Osteocyte (in vitro differentiated cells): Measurements from ENCODE around the gene SSTR4. TPM values are rescaled to one million over a fixed set of nuclear protein-coding genes. Genes with fewer than 3 reads are reported as not detected.

Experiments
- DNase-seq: peaks from one replicate; pipeline ENCODE4 v3.0.0; 2021; ENCODE audit warnings: mixed read lengths; ENCODE audit not compliant: unreplicated experiment; ENCODE audit errors: extremely low spot score
- H3K27ac Mint-ChIP-seq: one replicate; pipeline ENCODE4 v1.8.0; 2021; ENCODE audit warnings: mild to moderate bottlenecking, mixed read lengths; ENCODE audit not compliant: unreplicated experiment
- H3K27me3 Mint-ChIP-seq: one replicate; pipeline ENCODE4 v1.8.0; 2021; ENCODE audit warnings: mixed read lengths; ENCODE audit not compliant: unreplicated experiment
- H3K36me3 Mint-ChIP-seq: one replicate; pipeline ENCODE4 v1.8.0; 2021; ENCODE audit warnings: mixed read lengths; ENCODE audit not compliant: unreplicated experiment
- H3K4me1 Mint-ChIP-seq: one replicate; pipeline ENCODE4 v1.8.0; 2021; ENCODE audit warnings: mixed read lengths; ENCODE audit not compliant: unreplicated experiment
- H3K4me3 Mint-ChIP-seq: one replicate; pipeline ENCODE4 v1.8.0; 2021; ENCODE audit warnings: mild to moderate bottlenecking, moderate library complexity, mixed read lengths; ENCODE audit not compliant: unreplicated experiment
- H3K9me3 Mint-ChIP-seq: one replicate; pipeline ENCODE4 v1.8.0; 2021; ENCODE audit warnings: mixed read lengths; ENCODE audit not compliant: unreplicated experiment
- total RNA-seq: library from RNA; stranded (reverse); gene quantifications from 2 replicates; pipeline ENCODE4 v1.2.1, GENCODE V29; 2021
- TF ChIP-seq, protein P1 (sequence below): fragments of 200-600 bp; sonication (generic); IDR thresholded peaks from 2 replicates; pipeline ENCODE4 v1.5.0; 2021; ENCODE audit warnings: antibody characterized with exemption, mild to moderate bottlenecking, moderate library complexity

The SSTR4 gene
- total RNA-seq, 1 donor from 2014 or later = not detected

DNA sequence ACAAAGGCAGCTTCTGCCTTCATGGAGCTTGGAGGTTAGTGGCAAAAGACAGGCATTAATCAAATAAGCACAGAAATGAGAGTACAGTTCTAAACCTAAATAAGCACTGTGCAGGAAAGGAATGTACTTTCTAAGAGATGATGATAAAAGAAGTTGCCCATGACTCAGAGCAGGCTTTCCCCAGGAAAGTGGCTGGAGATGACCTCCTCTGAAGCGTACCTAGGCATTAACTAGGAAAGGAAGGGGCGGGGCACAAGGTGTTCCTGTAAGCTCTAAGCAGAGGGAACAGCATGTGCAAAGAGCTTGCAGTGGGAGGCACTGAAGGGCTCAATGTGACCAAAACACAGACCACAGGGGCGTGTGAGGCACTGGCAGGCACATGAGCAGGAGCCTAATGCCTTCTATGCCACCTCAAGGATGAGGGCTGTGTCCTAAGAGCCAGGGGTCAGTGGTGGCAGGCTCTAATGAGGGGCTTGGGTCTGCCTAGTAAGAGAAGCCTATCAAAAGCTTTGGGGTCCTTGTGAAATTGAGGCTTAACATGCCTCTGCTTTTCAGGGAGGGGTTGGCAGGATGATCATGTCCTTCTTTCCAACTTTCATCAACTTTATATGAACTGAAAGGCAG lies 4.9 kb downstream of the SSTR4 start:
- Mint-ChIP-seq H3K9me3 (no peaks in the 10 kb centered on the region), H3K4me3 (no peak overlapping the region), H3K4me1 (peaks cover 21% of the 10 kb centered on the region), H3K27ac (no peak overlapping the region), H3K36me3 (no peaks in the 10 kb centered on the region), H3K27me3 (no peaks in the 10 kb centered on the region)
- TF ChIP-seq, protein P1, sequence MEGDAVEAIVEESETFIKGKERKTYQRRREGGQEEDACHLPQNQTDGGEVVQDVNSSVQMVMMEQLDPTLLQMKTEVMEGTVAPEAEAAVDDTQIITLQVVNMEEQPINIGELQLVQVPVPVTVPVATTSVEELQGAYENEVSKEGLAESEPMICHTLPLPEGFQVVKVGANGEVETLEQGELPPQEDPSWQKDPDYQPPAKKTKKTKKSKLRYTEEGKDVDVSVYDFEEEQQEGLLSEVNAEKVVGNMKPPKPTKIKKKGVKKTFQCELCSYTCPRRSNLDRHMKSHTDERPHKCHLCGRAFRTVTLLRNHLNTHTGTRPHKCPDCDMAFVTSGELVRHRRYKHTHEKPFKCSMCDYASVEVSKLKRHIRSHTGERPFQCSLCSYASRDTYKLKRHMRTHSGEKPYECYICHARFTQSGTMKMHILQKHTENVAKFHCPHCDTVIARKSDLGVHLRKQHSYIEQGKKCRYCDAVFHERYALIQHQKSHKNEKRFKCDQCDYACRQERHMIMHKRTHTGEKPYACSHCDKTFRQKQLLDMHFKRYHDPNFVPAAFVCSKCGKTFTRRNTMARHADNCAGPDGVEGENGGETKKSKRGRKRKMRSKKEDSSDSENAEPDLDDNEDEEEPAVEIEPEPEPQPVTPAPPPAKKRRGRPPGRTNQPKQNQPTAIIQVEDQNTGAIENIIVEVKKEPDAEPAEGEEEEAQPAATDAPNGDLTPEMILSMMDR = no peak
- no peak for DNase-seq

GRCh38 chr20:23042270-23042669 lies 7.2 kb downstream of the SSTR4 start:
- H3K27ac Mint-ChIP-seq = no peak overlapping the region
- no peak for DNase-seq
- H3K9me3 Mint-ChIP-seq = no peaks in the 10 kb centered on the region
- H3K4me3 Mint-ChIP-seq = no peak overlapping the region
- peaks cover 42% of the 10 kb centered on the region for H3K4me1 Mint-ChIP-seq
- no peaks in the 10 kb centered on the region for H3K27me3 Mint-ChIP-seq
- H3K36me3 Mint-ChIP-seq = no peaks in the 10 kb centered on the region
- TF ChIP-seq, protein P1 = no peak

GRCh38 chr20:23043376-23043775 lies 8.3 kb downstream of the SSTR4 start:
- Mint-ChIP-seq H3K9me3 (no peaks in the 10 kb centered on the region), H3K36me3 (no peaks in the 10 kb centered on the region), H3K27me3 (no peaks in the 10 kb centered on the region), H3K4me3 (no peak overlapping the region), H3K27ac (no peak overlapping the region), H3K4me1 (peaks cover 50% of the 10 kb centered on the region)
- TF ChIP-seq, protein P1 = no peak
- no peak for DNase-seq

DNA sequence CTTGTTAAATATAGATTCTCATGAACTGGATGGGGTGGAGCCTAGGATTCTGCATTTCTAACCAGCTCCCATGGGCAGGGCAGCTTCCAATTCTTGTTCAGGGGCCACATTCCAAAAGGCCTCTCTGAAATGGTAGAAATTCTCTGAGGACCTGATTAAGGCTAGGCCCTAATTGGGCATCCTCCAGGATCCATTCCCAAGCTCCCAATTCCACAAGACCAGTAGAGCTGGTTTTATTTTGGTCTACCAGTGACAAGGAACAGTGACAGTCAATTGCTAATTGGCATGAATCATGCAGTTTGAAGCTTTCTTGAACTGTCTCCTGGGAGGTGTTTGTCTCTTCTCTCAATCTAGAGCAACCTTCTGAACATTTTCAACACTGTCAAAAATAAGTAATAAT lies 11.3 kb downstream of the SSTR4 start:
- TF ChIP-seq, protein P1 = no peak
- Mint-ChIP-seq H3K4me3 (peak overlapping the region; percentile 84), H3K27me3 (no peaks in the 10 kb centered on the region), H3K4me1 (peaks cover 48% of the 10 kb centered on the region), H3K27ac (peak overlapping the region; percentile 68), H3K9me3 (no peaks in the 10 kb centered on the region), H3K36me3 (no peaks in the 10 kb centered on the region)
- no peak for DNase-seq

- DNase-seq = no peak
- TF ChIP-seq, protein P1 = no peak
- H3K4me1 Mint-ChIP-seq = peaks cover 50% of the 10 kb centered on the region
- peak overlapping the region; percentile 68 for H3K27ac Mint-ChIP-seq
- no peaks in the 10 kb centered on the region for H3K9me3 Mint-ChIP-seq
- no peaks in the 10 kb centered on the region for H3K36me3 Mint-ChIP-seq
- peak overlapping the region; percentile 84 for H3K4me3 Mint-ChIP-seq
- no peaks in the 10 kb centered on the region for H3K27me3 Mint-ChIP-seq
Measured at GRCh38 chr20:23047001-23047737, 12.1 kb downstream of the SSTR4 start.
